Measurements from ENCODE around the gene CAPN9. TPM values are rescaled to one million over a fixed set of nuclear protein-coding genes. Genes with fewer than 3 reads are reported as not detected.
"Not testable (repeated sequence)": the region's sequence is repeated elsewhere in the genome, so short reads cannot be mapped to it uniquely, and the experiment has no call there.

CAPN9 gene
- total RNA-seq, result 1 to 10 TPM in 1 of 2 donors, not detected in 1; 1.2 TPM

GRCh38 chr1:230747127-230747730, at the start of gene CAPN9:
TSS of gene CAPN9 (plus strand) at chr1:230747388. CDS start at chr1:230747497, 109 bp downstream.
- no peak within 1 kb of the TSS for H3K4me3 ChIP-seq
- no peaks in the 10 kb centered on the region for H3K27me3 ChIP-seq (replicated peaks; ENCODE audit: insufficient read depth)
- H3K9me3 ChIP-seq, result no peaks in the 10 kb centered on the region
- DNase-seq (ENCODE audit: low spot score) (no peak), ATAC-seq (ENCODE audit: insufficient number of reproducible peaks, low FRiP score, low read depth) (no peak)
- TF ChIP-seq CTCF (IDR thresholded peaks at IDR 0.05), result no peak
- no peaks in the 10 kb centered on the region for H3K4me1 ChIP-seq (ENCODE audit: control insufficient read depth in 1 of 2, low read depth in 2 of 2)
- H3K27ac ChIP-seq, result no peak within 1 kb of the TSS
- H3K36me3 ChIP-seq, result no peaks in the 10 kb centered on the region

- H3K36me3 ChIP-seq, result peaks cover 6% of the 10 kb centered on the region
- DNase-seq (ENCODE audit: low spot score) (no peak), ATAC-seq (ENCODE audit: insufficient number of reproducible peaks, low FRiP score, low read depth) (no peak)
- H3K4me1 ChIP-seq (ENCODE audit: control insufficient read depth in 1 of 2, low read depth in 2 of 2), result no peaks in the 10 kb centered on the region
- no peaks in the 10 kb centered on the region for H3K9me3 ChIP-seq
- no peak overlapping the region for H3K4me3 ChIP-seq
- H3K27ac ChIP-seq, result no peak overlapping the region
- no peak for TF ChIP-seq CTCF (IDR thresholded peaks at IDR 0.05)
- no peaks in the 10 kb centered on the region for H3K27me3 ChIP-seq (replicated peaks; ENCODE audit: insufficient read depth)
These were observed 49.1 kb upstream of the CAPN9 start for GRCh38 chr1:230698130-230698529.

GRCh38 chr1:230698964-230699363, 48.2 kb upstream of the CAPN9 start:
- not testable (repeated sequence) for H3K4me3 ChIP-seq; H3K27me3 ChIP-seq (replicated peaks; ENCODE audit: insufficient read depth); H3K9me3 ChIP-seq; DNase-seq (ENCODE audit: low spot score); H3K36me3 ChIP-seq; ATAC-seq (ENCODE audit: insufficient number of reproducible peaks, low FRiP score, low read depth); H3K4me1 ChIP-seq (ENCODE audit: control insufficient read depth in 1 of 2, low read depth in 2 of 2); H3K27ac ChIP-seq

- H3K4me1 ChIP-seq (ENCODE audit: control insufficient read depth in 1 of 2, low read depth in 2 of 2), result no peaks in the 10 kb centered on the region
- H3K27ac ChIP-seq, result no peak overlapping the region
- H3K27me3 ChIP-seq (replicated peaks; ENCODE audit: insufficient read depth), result no peaks in the 10 kb centered on the region
- no peak overlapping the region for H3K4me3 ChIP-seq
- no peak for DNase-seq (ENCODE audit: low spot score)
- no peaks in the 10 kb centered on the region for H3K9me3 ChIP-seq
- TF ChIP-seq CTCF (IDR thresholded peaks at IDR 0.05), result no peak
- H3K36me3 ChIP-seq, result no peaks in the 10 kb centered on the region
- no peak for ATAC-seq (ENCODE audit: insufficient number of reproducible peaks, low FRiP score, low read depth)
These were observed 47.5 kb upstream of the CAPN9 start for GRCh38 chr1:230699716-230700115.

GRCh38 chr1:230700132-230700531, 47.1 kb upstream of the CAPN9 start:
- Histone ChIP-seq H3K27ac (no peak overlapping the region), H3K36me3 (no peaks in the 10 kb centered on the region), H3K4me3 (no peak overlapping the region), H3K4me1 (ENCODE audit: control insufficient read depth in 1 of 2, low read depth in 2 of 2) (no peaks in the 10 kb centered on the region), H3K27me3 (replicated peaks; ENCODE audit: insufficient read depth) (no peaks in the 10 kb centered on the region), H3K9me3 (no peaks in the 10 kb centered on the region)
- TF ChIP-seq CTCF (IDR thresholded peaks at IDR 0.05), result no peak
- ATAC-seq (ENCODE audit: insufficient number of reproducible peaks, low FRiP score, low read depth) (no peak), DNase-seq (ENCODE audit: low spot score) (no peak)

- no peak for TF ChIP-seq CTCF (IDR thresholded peaks at IDR 0.05)
- DNase-seq (ENCODE audit: low spot score), result no peak
- no peak for ATAC-seq (ENCODE audit: insufficient number of reproducible peaks, low FRiP score, low read depth)
- Histone ChIP-seq H3K27ac (no peak overlapping the region), H3K4me3 (no peak overlapping the region), H3K36me3 (no peaks in the 10 kb centered on the region), H3K27me3 (replicated peaks; ENCODE audit: insufficient read depth) (no peaks in the 10 kb centered on the region), H3K4me1 (ENCODE audit: control insufficient read depth in 1 of 2, low read depth in 2 of 2) (no peaks in the 10 kb centered on the region), H3K9me3 (no peaks in the 10 kb centered on the region)
These were observed 45.8 kb upstream of the CAPN9 start for GRCh38 chr1:230701434-230701833.
